Measurements from ENCODE around the gene MUTYH.

The MUTYH gene

GRCh38 chr1:45348966-45349677 lies 8.9 kb upstream of the MUTYH start:
- no peak for DNase-seq (ENCODE audit: low read depth)

DNA sequence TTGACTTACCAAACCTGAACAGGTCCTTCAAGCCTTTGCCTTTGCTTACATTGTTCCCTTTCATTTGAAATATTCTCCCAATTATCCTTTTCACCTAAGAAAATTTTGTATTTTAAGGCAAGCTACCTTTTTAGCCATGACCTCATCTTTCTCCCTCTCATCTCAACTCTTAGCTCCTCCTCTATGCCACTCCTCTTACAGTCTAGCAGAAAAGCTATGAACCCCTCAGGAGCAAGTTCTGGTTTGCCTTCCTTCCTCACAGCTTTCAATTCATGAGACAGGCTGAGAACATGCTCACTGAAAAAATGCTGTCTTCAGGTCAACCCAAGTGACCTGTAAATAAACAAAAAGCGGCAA lies 8.3 kb upstream of the MUTYH start:
- no peak for DNase-seq (ENCODE audit: low read depth)

DNA sequence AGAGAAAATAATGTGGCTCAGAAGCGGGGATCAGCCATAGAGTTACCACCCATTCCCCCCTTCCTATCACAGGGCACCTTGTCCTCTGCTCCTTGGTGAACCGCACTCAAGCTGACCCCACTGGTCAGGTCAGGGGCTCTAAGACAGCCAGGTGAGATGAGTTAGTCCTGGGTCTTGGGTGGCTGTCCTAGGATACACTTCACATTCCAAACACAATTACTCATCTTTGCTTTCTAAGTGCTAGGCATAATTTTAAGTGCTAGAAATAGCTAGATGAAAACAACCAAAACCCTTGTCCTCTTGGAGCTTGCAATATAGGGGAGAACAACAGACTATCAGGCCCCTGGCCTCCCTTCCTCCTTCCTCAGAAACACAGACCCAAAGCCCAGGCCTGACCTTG lies 7.8 kb upstream of the MUTYH start:
- DNase-seq (ENCODE audit: low read depth) = no peak

DNA sequence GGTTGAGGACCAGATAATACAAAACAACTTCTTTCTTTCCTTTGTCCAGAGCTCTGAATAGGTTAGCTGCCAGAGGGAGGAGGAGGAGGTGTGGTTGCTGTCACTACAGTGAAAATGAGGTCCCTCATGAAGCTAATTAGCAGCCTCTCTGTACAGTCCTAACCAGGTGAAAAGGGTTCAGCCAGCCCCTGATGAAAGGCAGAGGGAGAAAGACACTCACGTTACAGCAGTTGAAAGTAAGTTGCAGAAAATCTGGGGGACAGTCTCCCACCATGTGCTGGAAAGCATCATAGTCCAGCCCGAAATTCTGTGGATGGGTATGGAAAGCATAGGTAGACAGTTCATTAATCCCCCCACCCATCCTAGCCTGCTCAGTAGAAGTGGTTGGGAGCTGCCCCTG lies 6.2 kb upstream of the MUTYH start:
- no peak for DNase-seq (ENCODE audit: low read depth)

DNA sequence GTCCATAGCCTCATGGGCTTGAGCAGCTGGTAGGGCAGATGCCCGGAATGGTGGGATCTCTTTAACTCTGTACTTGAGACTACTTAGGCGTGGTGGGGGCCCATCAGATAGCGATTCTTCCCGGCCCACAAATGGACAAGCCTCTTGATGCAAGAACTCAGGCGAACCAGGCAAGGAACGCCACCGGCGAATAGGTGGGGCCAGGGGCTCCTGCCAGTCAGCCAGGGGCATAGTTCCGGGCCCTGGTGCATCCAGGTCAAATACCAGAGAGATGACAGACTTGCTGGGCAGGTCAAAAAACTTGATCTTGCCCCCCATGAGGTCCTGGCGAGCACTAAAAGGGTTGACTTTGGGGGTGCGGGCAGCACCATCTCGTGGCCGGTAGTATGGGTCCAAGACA lies 4.8 kb upstream of the MUTYH start:
- DNase-seq (ENCODE audit: low read depth) = no peak

DNA sequence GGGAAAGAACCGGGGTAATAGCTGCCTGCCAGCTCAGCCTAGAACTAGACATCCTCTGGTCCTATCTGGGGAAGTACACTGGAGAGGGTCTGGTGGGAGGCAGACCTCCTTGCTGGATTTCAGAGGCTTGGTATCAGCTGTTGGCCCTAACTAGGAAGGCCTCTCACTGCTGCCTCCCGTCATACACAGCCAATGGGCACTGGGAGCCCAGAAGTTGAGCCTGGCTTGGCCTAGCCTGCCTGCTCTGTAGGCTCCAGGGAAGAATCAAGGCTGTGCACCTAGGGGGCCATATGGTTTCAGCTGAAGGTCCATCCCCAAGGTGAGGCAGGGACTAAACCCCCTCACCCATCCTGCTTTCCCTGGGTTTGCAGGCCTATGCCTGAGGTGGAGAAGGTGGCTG lies 4.3 kb upstream of the MUTYH start:
- no peak for DNase-seq (ENCODE audit: low read depth)

GRCh38 chr1:45340816-45341466 lies 701 bp upstream of the MUTYH start:
- DNase-seq (ENCODE audit: low read depth) = no peak

GRCh38 chr1:45337630-45338325 lies 2.5 kb downstream of the MUTYH start:
- no peak for DNase-seq (ENCODE audit: low read depth)

GRCh38 chr1:45335855-45336324 lies 4.3 kb downstream of the MUTYH start:
- DNase-seq (ENCODE audit: low read depth) = no peak

DNA sequence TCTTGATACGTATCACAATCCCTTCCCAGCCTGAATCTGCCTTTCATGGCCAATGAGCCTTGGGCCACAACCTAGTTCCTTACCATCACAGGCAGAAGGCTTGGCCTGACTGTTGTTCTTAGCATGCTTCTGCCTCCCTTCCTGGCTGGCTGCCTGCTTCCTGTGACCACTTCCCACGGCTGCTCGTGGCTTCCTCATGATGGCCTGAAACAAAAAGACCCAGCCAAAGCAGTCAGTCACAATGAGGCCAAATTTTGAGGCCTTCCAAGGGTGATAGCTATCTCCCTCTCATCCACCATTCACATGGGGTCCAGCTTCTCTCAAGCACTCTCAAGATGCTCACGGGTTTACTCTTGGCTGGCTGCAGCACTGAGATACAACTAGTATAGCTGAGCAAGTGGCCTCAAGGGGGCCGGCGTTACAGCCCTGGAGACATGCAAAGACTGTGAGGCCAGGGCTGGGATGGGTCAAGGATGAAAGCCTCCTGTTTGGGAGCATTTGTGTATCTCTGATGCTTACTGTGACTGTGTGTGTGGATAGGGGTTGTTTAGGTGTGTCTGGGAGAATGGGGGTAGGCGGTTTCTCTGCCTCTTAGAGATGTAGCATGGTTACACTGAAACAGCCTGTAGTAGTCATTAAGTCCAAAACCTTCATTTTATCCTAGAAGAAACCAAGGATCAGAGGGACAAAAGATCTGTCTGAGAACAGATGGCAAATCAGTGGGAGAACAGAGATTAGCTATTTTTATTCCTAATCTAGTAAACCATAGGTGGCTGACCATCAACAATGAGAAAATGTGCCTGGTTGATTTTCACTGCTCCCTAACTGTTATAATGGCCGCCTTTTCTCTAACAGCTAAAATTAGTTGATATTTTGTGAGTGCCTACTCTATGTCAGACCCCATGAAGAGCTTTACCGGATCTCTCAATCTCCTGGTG lies 5.7 kb downstream of the MUTYH start:
- no peak for DNase-seq (ENCODE audit: low read depth)

DNA sequence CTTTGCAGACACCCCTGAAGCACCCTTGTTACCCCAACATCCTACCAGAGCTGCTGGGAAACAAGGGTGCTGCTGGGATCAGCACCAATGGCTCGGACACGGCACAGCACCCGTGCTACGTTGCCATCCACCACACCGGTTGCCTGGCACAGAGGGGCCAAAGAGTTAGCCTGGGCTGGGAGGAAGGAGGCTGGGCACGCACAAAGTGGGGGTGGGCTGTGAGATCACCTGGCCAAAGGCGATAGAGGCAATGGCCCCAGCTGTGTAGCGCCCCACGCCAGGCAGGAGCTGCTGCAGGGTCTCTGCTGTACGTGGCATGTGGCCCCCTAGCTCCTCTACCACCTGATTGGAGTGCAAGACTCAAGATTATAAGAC lies 7.9 kb downstream of the MUTYH start:
- DNase-seq (ENCODE audit: low read depth) = no peak

- no peak for DNase-seq (ENCODE audit: low read depth)
These were observed 8.5 kb downstream of the MUTYH start for GRCh38 chr1:45331436-45332345.

- DNase-seq (ENCODE audit: low read depth) = no peak
These were observed 10.8 kb downstream of the MUTYH start for GRCh38 chr1:45329445-45329844.

DNA sequence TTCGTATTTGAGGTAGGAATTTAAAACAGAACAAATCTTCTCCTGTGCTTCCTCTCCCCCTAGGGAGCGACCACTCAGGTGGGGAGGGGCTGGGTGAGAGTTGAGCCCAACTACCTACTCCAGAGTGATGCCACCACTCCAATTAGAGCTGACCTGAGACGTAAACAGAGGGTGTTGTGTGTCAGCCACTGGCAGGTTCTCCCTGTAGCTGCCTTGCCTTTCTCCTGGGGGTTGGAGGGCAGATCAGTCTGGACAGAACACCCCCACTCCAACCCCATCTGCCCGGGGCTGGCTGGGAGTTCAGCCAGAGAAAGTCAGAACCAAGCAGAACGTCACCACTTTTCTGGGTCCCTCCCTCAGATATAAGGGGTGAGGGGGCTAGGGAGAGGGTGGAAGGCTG lies 11.6 kb downstream of the MUTYH start:
- no peak for DNase-seq (ENCODE audit: low read depth)

DNA sequence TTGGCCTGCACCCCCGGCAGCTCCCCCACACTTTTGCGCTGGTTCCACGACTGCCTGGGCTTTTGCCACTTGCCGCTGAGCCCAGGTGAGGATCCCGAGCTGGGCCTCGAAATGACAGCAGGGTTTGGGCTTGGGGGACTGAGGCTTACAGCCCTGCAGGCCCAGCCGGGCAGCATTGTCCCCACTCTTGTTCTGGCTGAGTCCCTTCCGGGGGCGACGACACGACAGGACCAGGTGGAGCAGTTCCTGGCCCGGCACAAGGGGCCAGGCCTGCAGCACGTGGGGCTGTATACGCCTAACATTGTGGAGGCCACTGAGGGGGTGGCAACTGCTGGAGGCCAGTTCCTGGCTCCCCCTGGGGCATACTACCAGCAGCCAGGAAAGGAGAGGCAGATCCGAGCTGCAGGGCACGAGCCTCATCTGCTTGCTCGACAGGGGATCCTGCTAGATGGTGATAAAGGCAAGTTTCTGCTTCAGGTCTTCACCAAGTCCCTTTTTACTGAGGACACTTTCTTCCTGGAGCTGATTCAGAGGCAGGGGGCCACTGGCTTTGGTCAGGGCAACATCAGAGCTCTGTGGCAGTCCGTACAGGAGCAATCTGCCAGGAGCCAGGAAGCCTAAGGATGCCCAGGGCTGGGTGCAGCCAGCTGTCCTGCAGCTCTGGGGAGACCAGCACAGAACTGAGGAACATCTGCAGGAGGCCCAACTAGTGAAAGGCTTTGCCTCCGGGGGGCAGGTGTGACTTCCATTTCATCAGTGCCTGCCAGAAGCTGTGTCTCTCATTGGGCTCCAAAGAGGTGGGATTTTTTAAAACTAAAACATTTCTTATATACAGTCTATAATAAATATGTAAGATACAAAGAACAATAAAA lies 12.4 kb downstream of the MUTYH start:
- no peak for DNase-seq (ENCODE audit: low read depth)

GRCh38 chr1:45326627-45327623 lies 13.3 kb downstream of the MUTYH start, which contains the start of gene HPDL:
Gene HPDL, plus strand, starts transcription at chr1:45326895. Its CDS starts 254 bp downstream, at chr1:45327149.
- DNase-seq (ENCODE audit: low read depth) = no peak

GRCh38 chr1:45325851-45326506 lies 14.3 kb downstream of the MUTYH start:
- no peak for DNase-seq (ENCODE audit: low read depth)

DNA sequence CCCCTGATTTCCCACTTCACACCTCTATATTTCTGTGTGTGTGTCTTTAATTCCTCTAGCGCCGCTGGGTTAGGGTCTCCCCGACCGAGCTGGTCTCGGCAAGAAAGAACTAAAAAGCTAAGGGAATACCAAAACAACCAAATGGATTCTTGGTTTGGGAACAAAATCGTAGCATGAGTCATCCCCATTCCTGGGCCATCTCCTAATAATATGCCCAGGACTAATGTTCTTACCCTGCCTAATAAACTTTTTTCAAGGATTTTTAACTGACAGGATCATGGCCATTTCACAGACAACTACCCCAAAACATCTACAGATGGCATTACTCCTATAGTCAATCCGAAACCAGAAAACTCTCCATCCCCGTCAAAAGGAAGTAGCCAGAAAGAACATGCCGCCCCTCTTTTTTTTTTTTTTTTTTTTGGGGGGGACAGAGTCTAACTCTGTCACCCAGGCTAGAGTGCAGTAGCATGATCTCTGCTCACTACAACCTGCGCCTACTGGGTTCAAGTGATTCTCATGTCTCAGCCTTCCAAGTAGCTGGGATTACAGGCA lies 17.7 kb downstream of the MUTYH start:
- no peak for DNase-seq (ENCODE audit: low read depth)
